Measurements from ENCODE around the gene IQUB. TPM values are rescaled to one million over a fixed set of nuclear protein-coding genes. Genes with fewer than 3 reads are reported as not detected.
A peak's percentile ranks its signal among the peaks of the same experiment; 100 is the strongest.

IQUB gene
- total RNA-seq, 1 donor from 2014 or later, result 2.1 TPM

DNA sequence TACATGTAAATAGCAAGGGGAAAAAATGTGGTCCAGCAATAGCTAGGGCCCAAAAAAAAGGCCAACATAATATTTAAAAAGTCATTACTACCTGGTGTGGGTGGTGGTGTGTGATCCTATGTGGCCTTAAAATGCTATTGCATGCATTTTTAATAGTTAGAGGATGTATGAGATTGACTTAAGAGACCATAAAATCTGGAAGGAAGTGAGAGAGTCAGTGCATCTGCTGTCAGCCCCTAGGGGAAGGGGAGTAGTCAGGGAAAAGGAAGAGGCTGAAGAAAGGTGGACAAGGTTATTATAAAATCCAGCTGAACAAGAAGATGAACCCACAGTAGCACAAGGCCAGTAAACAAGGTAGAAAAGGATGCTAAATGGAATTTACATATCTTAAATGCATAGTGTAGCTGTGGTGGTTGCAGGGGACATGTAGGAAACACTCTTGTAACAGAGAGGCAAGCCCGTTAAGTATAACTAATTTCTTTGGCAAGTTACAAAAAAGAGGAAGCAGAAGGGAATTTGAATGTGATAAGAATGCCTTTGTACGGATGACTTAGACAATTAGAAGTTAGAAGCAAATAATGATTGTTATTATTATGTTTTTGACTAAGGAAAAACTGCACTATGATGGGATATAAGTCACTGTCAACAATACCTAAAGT is 35.1 kb upstream of the IQUB start:
- DNase-seq (ENCODE audit: extremely low spot score, unreplicated experiment), result no peak
- Mint-ChIP-seq H3K9me3 (no peaks in the 10 kb centered on the region), H3K4me3 (no peak overlapping the region), H3K27me3 (no peaks in the 10 kb centered on the region), H3K27ac (no peak overlapping the region), H3K36me3 (no peaks in the 10 kb centered on the region), H3K4me1 (ENCODE audit: unreplicated experiment) (peaks cover 11% of the 10 kb centered on the region)
- TF ChIP-seq, protein P1, sequence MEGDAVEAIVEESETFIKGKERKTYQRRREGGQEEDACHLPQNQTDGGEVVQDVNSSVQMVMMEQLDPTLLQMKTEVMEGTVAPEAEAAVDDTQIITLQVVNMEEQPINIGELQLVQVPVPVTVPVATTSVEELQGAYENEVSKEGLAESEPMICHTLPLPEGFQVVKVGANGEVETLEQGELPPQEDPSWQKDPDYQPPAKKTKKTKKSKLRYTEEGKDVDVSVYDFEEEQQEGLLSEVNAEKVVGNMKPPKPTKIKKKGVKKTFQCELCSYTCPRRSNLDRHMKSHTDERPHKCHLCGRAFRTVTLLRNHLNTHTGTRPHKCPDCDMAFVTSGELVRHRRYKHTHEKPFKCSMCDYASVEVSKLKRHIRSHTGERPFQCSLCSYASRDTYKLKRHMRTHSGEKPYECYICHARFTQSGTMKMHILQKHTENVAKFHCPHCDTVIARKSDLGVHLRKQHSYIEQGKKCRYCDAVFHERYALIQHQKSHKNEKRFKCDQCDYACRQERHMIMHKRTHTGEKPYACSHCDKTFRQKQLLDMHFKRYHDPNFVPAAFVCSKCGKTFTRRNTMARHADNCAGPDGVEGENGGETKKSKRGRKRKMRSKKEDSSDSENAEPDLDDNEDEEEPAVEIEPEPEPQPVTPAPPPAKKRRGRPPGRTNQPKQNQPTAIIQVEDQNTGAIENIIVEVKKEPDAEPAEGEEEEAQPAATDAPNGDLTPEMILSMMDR (conservative IDR thresholded peaks at IDR 0.05), result no peak

DNA sequence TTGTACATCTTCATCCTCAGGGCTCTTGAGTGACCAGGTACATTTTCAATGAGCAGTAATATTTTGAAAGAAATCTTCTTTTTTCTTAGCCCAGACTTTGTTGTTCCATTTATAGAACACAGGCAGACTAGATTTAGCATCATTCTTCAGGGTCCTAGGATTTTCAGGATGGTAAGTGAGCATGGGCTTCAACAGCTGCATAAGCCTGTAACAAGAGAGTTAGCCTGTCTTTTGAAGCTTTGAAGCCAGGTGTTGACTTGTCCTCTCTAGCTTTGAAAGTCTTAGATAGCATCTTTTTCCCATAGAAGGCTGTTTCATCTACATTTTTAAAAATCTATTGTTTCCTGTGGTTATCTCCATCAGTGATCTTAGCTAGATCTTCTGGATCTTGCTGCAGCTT is 27.7 kb upstream of the IQUB start:
- TF ChIP-seq, protein P1 (conservative IDR thresholded peaks at IDR 0.05), result no peak
- no peak overlapping the region for H3K27ac Mint-ChIP-seq
- no peaks in the 10 kb centered on the region for H3K36me3 Mint-ChIP-seq
- no peaks in the 10 kb centered on the region for H3K27me3 Mint-ChIP-seq
- DNase-seq (ENCODE audit: extremely low spot score, unreplicated experiment), result no peak
- H3K4me3 Mint-ChIP-seq, result no peak overlapping the region
- H3K9me3 Mint-ChIP-seq, result no peaks in the 10 kb centered on the region
- H3K4me1 Mint-ChIP-seq (ENCODE audit: unreplicated experiment), result peaks cover 3% of the 10 kb centered on the region

DNA sequence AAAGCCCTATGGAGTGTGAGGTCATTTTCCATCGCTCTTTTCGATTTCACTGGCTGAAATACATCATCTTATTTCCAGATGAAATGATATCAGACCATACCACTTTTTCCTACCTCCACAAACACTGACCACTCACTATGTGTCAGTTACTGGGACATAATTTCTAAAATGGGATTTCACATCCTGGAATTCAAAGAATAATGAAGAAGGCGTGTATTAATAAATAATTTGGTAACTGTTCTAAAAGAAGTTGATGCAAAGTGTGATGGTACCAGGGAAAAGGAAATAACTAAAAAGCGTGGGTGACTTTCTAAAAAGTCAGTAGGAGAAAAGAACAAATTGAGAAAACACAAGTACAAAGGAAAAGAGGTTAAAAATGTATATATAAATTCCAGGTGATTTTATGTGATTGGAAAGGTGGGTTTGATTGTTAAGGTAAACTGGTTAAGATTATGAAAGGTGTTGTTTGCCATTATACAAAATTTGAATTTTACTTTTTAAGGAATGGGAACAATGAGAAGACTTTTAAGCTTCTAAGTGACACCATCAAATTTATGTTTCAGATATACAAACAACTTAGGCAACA is 24.0 kb upstream of the IQUB start:
- TF ChIP-seq, protein P1 (conservative IDR thresholded peaks at IDR 0.05), result no peak
- H3K36me3 Mint-ChIP-seq, result peaks cover 4% of the 10 kb centered on the region
- peaks cover 3% of the 10 kb centered on the region for H3K4me1 Mint-ChIP-seq (ENCODE audit: unreplicated experiment)

DNA sequence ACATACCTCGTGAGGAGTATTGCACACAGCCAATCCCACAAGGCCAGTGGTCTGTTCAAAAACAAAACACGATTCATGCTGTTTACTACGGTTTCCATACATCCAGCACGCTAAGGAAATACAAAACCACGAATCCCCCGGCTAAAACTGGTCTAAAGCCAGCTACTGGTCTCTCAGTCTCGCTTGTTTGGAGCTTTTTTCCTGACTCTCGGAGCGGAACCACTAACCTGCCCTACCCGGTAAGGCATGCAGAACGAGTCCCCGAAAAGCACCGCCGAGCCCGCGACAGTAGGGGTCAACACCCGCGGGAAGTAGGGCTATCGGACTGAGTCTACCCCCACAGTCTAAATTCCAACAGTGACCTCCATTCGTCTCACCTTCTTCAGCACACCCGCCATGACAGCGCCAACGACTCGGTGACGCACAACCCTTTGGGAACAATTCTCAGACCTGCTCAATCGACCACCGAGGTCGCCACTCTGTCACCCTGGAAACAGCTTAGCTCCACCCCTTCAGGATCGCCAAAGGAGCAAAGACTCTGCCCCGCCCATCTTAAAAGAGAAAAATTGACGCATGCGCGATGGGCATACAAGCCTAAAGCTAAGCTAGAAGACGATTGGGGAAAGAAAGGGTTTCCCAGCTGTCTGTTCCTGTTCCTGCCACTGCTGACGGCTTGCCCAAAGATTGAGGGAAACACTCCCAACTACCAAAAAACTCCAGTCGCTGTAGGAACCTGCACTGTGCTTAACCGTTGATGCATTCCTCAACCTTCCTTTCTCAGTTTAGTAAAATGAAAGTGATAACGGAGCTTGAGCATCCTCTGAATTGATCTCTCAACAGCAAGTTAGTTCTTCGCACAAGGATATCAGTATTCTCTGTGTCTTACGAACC is 23.2 kb upstream of the IQUB start, which contains the start of gene NDUFA5:
Gene NDUFA5 (minus strand): TSS at position 421 of the 891 bp plus-strand sequence. CDS start 23 bp downstream, at position 398.
- Mint-ChIP-seq H3K36me3 (peaks cover 11% of the 10 kb centered on the region), H3K4me1 (ENCODE audit: unreplicated experiment) (peaks cover 3% of the 10 kb centered on the region), H3K27ac (no peak within 1 kb of the TSS), H3K9me3 (no peaks in the 10 kb centered on the region), H3K4me3 (no peak within 1 kb of the TSS), H3K27me3 (no peaks in the 10 kb centered on the region)
- TF ChIP-seq, protein P1 (conservative IDR thresholded peaks at IDR 0.05), result no peak
- peak; percentile 92 for DNase-seq (ENCODE audit: extremely low spot score, unreplicated experiment)

More for the DNA sequence above, 24.0 kb upstream of the IQUB start:
- H3K4me3 Mint-ChIP-seq, result no peak overlapping the region
- DNase-seq (ENCODE audit: extremely low spot score, unreplicated experiment), result no peak
- no peak overlapping the region for H3K27ac Mint-ChIP-seq
- H3K27me3 Mint-ChIP-seq, result no peaks in the 10 kb centered on the region
- H3K9me3 Mint-ChIP-seq, result no peaks in the 10 kb centered on the region

DNA sequence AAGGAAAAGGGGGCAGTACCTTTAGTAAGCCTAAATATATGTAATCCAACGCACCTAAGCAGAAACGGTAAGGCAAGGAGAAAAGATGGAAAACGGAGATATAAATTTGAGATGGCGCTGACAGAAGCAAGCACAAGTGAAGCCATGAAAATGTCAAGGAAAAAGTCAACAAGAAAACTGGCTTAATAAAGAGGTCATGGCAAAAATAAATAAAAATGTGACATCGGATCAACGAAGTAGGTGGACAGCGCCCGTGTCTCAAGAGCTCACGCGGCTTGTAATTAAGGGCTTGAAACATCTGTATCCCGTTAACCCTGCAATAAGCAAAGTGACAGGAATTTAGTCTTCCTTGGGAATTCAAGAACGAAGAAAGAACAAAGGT is 22.6 kb upstream of the IQUB start:
- Mint-ChIP-seq H3K36me3 (peaks cover 12% of the 10 kb centered on the region), H3K4me1 (ENCODE audit: unreplicated experiment) (peaks cover 3% of the 10 kb centered on the region), H3K27me3 (no peaks in the 10 kb centered on the region), H3K27ac (no peak overlapping the region), H3K4me3 (no peak overlapping the region), H3K9me3 (no peaks in the 10 kb centered on the region)
- TF ChIP-seq, protein P1 (conservative IDR thresholded peaks at IDR 0.05), result no peak
- DNase-seq (ENCODE audit: extremely low spot score, unreplicated experiment), result no peak
